Fibroblast of the conjunctiva (primary cell): Measurements from ENCODE around the gene KRTAP5-8.
"Not testable (repeated sequence)": the region's sequence is repeated elsewhere in the genome, so short reads cannot be mapped to it uniquely, and the experiment has no call there.

Source experiments
- DNase-seq: peaks from one replicate; pipeline ENCODE4 v3.0.0-alpha.2; 2010; ENCODE audit warnings: low read depth

The KRTAP5-8 gene

GRCh38 chr11:71537977-71538665, at the start of gene KRTAP5-8:
Gene KRTAP5-8 (plus strand): TSS chr11:71538025. CDS start chr11:71538056, 31 bp downstream.
- DNase-seq = not testable (repeated sequence)

DNA sequence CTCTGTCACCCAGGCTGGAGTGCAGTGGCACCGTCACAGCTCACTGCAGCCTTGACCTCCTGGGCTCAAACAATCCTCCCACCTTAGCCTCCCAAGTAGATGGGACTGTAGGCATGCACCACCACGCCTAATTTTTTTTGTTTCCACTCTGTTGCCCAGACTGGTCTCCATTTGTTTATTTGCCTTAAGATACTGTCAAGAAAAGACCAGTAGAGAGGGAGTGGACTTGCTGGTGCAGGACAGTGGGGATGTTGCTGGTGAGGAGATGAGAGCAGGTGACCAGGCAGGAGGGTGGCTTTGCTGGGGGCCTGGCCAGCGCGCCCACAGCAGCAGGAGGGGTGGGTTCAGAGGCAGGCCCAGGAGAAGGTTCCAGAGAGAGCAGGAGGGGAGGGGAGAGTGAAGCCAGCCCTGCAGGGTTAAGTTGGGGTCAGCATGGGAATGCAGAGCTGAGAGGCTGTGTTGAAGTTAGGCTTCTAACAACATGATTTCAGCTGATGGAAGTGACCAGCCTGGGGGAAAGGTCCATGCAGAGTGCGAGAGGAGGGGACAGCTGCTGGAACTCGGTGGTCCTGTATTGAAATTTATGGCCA, 49.0 kb upstream of the KRTAP5-8 start:
- no peak for DNase-seq

- no peak for DNase-seq
Measured at GRCh38 chr11:71489311-71490043, 48.3 kb upstream of the KRTAP5-8 start.

GRCh38 chr11:71490044-71490730, 47.6 kb upstream of the KRTAP5-8 start:
- no peak for DNase-seq

GRCh38 chr11:71490731-71491390, 47.0 kb upstream of the KRTAP5-8 start:
- DNase-seq = no peak

DNA sequence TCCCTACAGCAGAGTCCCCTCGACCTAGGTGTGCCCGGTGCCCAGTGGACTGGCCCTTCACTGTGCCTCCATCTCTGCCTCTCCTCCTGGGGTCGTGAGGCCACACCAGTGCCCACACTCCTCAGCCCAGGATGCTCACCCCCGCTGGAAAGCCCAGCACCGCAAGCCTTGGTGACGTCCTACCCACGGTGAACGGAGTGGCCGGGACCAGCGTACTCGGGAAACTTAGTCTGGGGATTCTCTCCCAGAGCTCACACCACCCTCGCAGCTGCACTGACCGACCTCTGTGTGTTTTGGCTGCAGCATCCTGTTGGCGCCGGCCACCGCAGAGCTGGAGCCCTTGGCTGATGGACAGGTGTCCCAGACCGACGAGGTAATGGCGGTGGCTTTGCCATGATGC, 46.3 kb upstream of the KRTAP5-8 start:
- DNase-seq = no peak

GRCh38 chr11:71491940-71492339, 45.9 kb upstream of the KRTAP5-8 start:
- no peak for DNase-seq

DNA sequence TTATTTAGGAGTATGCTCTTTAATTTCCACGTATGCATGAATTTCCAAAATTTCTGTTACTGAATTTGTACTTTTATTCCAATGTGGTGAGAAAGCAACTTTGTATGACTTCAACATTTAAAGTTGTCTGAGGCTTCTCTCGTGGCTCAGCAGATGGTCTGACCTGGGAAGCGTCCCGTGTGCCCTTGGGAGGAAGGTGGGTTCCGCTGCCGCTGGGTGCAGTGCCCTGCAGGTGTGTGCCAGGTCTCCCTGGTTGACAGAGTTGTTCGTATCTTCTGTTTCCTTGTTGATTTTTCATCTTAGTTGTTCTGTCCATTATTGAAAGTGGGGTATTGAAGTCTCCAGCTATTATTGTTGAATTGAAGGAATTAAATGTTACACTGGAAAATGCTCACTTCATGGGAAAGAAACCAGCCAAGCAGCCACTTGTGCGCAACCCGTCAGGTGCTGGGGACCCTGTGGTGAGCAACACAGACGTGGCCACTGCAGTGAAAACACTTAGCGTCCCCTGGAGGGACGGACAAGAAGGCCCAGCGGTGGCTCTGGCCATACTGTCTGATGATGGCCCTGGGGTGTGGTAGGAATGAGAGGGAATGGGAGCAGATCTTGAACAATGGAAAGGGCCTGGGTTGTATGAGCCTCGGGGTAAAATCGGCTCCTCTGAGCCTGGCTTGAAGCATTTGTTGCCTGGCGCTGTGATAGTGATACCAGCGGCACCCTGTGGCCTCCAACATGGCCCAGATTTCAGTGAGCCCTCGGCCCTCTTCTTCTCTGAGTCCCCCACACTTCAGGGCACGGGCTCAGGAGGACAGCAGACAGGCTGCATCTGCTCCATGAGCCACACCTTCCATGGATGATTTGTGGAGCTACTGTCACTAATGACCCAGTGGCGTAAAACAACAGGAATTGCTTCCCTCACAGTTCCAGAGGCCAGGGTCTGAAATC, 42.3 kb upstream of the KRTAP5-8 start:
- no peak for DNase-seq

- DNase-seq = no peak
Measured at GRCh38 chr11:71496421-71496820, 41.4 kb upstream of the KRTAP5-8 start.

GRCh38 chr11:71498091-71498490, 39.7 kb upstream of the KRTAP5-8 start:
- DNase-seq = no peak

DNA sequence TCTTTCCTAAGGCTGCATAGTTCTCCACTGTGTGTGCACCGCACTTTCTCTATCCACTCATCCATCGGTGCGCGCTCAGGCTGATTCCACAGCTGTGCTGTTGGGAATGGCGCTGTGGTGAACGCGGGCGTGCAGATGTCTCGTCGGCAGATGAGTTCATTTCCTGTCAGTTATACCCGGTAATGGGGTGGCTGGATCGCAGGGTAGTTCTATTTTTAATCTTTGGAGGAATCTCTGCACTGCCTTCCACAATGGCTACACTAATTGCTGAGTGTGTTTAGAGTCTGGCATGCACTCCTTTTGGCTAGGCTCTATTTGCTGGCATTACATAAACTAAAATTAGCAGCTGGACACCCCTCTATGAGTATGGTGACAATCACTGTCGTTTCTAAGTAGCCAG, 38.7 kb upstream of the KRTAP5-8 start:
- DNase-seq = no peak

DNA sequence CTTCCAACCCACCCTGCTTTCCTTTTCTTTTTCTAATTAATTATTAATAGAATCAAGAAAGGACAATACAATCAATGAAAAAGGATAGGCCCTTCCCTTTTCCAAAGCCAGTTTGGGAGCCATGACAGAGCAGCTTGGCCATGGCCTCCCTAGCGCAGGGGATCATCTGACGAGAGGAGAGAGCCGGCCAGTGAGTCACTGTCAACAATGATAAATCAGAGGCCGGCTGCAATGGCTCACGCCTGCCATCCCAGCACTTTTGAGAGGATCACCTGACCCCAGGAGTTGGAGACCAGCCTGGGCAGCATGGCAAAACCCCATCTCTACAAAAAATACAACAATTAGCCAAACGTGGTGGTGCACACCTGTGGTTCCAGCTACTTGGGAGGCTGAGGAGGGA, 38.3 kb upstream of the KRTAP5-8 start:
- no peak for DNase-seq

DNA sequence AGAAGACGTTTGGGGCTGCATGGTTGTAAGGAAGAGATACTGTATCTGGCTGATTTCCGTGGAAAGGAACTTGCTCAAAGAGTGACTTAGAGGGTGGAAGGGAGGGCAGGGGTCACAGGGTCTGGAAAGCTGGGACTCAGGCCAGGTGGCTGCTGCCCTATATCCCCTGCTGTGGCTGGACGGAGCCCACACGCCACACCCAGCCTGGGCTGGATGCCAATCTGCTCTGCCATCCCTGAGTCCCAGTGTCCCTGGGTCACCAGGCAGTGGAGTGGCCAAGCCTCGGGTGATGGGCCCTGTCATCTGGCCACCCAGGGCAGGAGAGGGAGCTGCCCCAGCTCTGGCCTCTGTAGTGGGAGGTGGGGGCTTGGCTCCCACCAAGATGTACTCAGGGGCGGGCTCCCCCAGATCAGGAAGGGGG, 37.2 kb upstream of the KRTAP5-8 start:
- no peak for DNase-seq

- no peak for DNase-seq
Measured at GRCh38 chr11:71501071-71501985, 36.5 kb upstream of the KRTAP5-8 start.

DNA sequence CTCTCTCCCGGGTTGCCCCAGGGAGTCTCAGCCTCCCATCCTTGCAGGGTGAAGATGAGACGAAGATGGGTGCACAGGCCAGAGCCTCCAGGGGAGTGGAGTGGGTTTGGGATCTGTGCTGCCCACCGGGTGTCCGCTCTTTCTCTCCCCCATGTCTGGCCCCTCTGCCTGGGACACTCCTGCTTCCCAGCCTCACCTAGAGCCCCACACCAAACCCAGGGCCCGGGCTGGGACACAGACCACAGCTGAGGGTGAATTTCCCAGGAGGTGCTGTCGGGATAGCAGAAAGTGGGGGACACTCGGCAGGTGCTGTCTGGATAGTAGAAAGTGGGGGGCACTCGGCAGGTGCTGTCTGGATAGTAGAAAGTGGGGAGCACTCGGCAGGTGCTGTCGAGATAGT, 35.8 kb upstream of the KRTAP5-8 start:
- no peak for DNase-seq

DNA sequence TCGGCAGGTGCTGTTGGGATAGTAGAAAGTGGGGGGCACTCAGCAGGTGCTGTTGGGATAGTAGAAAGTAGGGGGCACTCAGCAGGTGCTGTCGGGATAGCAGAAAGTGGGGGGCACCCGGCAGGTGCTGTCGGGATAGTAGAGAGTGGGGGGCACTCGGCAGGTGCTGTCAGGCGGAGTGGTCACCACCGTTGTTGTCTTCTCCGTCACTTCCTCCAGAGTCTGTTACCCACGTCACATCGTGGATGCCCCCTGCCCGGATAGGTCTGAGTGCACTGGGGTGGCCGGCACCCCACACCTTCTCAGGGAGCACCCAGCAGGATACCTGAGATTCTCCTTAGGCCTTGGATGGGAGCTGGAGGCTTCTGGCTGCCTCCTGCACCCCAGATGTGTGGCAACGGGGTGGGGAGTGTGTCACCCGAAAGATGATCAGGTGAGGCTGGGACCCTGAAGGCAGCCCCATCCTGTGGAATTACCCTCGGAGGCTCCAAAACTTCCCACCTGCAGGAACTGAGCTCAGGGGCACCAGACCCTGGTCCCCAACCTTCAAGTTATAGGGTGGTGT, 34.9 kb upstream of the KRTAP5-8 start:
- no peak for DNase-seq

GRCh38 chr11:71504531-71504930, 33.3 kb upstream of the KRTAP5-8 start:
- no peak for DNase-seq

DNA sequence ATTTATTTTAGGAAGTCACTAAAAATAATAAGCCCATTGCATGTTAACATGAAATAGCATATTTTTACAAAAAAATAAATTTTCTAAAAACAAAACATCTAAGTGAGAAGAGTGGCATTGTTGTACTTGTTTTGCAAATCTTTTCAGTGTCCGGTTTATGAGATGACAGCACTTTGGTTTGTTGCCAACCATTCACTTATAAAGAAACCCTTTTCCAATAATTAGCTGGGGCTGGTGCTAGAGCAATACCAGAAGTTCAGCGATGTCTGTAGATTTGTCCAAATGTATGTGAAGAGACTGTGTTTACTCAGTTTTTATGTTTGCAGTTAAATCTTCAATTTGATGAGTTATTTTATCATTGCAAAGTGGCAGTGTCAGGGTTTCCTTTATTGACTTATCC, 32.8 kb upstream of the KRTAP5-8 start:
- no peak for DNase-seq

- DNase-seq = no peak
Measured at GRCh38 chr11:71505781-71506180, 32.0 kb upstream of the KRTAP5-8 start.

DNA sequence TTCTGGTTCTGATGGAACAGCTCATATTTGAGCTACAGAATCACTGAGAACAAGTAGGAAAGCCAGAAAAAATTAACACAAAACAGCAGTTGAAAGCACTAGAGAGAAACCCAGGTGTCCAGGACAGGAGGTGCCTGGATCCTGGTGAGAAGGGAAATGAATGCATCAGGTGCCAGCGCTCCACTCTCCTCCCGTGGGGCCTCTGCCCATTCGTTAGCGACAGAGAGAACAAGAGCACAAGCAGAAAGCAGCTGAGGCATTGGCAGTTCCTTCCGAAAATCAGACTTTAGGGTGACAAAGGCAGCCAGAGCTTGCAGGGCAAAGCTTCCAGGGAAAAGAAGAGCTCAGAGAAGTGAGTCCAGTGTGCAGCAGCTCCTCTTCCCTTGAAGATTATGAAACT, 30.7 kb upstream of the KRTAP5-8 start:
- no peak for DNase-seq
